GM18858 (cell line): ENCODE results near the gene ANKFN1.
"Not testable (repeated sequence)": the region's sequence is repeated elsewhere in the genome, so short reads cannot be mapped to it uniquely, and the experiment has no call there.

Experiments
- ATAC-seq: cut with Tn5 transposase; IDR thresholded peaks from one replicate; pipeline ENCODE4 v1.9.1; 2021; ENCODE audit not compliant: unreplicated experiment

Gene ANKFN1

DNA sequence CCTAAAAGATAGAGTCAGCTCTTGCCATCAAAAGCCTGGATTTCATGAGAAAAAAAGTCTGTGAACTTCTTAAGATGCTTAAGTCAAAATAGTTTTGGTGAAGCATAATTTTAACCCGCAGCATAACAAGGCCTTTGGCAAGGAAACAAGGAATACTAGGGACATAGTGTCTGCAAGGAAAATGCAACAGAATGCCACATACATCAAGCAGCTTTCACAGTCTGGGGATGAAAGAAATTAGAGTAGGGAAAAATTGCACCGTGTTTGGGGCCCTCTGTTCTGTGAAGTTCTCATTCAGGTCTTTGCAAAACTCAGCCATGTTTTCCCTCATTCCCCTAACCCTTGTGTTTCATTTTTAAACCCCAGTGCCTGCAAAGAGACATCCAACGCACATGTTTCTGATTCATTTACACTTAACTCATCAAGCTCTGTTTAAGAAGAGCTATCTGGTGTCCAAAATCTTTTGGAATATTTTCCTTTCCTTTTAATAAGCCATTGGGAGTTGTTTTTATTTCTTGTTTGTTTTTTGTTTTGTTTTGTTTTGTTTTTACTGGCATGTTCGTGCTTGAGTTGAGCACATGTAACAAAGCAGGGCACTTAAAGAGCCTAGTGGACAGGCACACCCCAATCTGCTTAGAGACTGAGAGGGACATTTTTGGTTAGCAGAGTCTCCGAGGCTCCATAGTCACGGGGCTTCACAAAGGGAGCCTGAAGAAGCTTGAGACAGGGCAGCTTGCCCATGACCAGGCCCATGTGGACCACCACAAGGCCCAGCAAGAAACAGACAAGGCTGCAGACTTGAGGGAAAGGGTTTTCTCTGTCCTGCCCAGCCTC lies 116.5 kb downstream of the ANKFN1 start:
- ATAC-seq: no peak

DNA sequence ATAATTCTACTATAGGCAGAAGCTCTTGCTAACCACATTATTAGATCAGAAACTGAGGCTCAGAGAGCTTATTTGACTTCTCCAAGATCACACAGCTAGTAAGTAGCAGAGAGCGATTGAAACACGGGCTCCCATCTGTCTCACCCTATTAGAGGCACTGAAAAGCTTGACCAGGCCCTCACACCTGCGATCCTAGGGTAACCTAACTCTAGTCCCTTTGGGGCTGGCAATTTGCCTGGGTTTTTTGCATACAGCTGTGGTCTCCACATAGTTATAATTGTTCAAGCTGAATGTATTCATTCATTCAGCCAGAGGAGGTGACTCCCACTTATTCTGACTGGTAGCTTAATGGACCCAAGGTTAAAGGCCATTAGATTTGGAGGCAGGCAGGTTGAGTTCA lies 121.2 kb downstream of the ANKFN1 start:
- ATAC-seq: no peak

DNA sequence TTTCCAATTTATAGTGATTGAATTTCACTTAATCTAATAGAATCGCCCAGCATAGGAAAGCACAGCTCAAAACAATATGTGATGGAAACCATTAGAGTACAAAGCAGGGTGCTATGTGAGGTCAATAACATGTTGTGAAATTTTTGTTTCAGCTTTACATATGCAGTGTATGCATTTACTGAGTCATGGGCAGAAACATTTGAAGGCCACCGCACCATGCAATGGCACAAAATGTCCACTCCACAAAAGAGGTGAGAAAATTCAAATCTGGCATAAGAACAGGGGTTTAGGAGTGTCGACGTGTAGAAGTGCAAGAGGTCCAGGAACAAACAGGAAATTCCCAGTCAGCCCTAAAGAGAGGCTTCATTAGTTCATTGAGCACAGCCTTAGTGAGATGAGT lies 131.2 kb downstream of the ANKFN1 start:
- ATAC-seq: no peak

DNA sequence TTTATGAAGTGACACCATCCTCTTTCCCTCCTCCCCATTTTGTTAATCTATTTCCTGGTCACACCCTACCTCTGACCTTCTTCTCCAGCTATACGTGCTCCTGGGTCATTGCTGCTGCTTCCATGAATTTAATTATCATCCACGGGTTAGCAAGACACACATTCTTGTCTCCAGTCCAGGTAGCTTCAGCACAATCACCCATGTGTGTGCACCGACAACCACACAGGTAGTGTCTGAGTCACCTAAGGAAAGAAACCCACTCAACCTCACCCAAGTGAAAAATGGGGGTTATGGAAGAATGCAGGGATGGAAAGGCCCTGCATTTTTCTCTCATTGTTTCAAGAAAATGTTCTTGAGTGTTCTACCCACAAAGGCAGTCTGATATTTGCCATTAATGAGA lies 135.5 kb downstream of the ANKFN1 start:
- ATAC-seq: not testable (repeated sequence)

DNA sequence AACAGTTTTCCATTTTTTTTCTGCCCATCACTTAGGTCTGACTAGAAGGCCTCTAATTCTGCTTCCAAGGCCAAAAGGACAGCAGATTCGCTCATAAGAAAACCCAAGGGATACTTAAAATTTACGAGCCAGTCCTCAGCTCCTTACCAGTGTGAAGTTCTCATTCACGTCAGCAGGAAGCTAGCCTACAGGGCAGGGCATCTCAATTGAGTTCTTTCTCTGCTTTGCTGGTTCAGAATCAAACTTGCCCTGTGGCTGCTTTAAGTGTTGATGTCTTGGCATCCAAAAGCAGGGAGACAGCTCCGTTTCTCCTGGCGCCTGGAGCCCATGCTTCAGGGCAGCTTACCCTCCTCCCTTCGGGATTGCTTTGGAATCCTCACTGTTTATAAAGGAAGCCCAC lies 136.0 kb downstream of the ANKFN1 start:
- no peak for ATAC-seq

DNA sequence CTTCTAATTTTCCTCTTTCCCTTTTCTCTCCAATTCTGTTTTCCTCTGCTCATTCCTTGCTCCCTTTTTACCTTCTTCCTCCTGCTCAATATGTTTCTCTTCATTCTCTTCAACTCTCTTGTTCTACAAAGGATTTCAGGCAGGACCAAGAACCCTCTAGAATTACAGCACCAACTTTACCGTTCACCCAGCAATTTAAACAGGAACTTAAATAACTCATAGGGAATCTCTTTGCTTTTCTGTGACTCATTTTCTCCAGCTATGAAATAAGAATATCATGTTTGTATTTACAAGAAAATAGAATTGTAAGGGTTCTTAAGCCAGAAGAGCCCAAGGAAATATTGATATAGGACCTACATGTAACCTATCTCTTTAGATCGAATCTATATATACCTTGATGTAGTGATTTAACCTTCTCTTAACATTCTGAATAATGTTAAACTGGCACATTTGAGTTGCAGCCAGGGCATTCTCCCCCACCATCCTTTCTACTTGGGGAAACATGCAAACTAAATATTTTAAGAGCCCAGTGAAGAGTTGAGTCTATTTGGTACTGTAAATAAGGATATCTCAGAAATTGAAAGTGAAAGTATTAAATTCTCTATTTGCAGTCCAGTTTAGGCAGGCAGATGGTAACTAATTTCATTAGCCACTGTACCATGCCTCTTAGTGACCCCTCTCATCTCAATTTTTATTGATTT lies 137.0 kb downstream of the ANKFN1 start:
- no peak for ATAC-seq

DNA sequence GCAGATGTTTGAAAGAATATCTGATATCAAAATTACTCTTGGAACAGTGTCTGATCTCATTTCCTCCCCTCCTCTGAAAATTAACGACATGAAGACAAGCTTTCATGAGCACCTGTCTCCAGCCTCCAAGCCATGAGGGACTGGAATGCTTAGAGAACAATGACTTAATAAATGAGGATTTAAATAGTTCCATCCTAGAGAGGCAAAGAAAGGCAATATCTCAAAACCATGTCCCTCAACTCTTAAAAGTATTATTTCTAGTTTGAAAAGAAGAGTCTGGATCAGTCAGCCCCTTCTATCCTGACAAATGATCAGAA lies 137.5 kb downstream of the ANKFN1 start:
- ATAC-seq: no peak

DNA sequence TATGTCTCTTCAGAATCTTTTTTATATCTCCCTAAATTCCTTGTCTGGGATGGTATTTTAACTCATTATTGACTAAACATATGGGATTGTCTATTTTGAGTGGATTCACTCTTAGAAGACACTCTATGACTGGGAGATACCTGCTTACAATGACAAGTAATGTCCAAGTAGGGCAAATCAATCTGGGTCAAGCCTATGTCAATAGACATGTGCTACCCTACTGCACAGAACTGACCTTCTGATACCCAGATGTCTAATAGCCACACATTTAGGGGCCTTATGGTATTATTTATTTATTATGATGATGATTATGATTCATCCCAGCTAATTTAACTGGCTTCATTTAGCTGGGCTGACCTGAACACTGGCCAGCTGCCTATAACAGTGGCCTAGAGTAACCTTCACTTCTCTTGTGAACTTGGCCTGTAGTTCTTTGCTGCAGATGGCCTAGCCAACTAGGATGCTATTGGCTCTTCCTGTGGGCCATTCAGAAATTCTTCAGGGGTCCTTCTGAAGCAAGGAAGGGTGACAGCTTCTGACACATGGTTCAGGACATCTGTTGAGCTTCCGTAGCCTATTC lies 138.0 kb downstream of the ANKFN1 start:
- no peak for ATAC-seq

DNA sequence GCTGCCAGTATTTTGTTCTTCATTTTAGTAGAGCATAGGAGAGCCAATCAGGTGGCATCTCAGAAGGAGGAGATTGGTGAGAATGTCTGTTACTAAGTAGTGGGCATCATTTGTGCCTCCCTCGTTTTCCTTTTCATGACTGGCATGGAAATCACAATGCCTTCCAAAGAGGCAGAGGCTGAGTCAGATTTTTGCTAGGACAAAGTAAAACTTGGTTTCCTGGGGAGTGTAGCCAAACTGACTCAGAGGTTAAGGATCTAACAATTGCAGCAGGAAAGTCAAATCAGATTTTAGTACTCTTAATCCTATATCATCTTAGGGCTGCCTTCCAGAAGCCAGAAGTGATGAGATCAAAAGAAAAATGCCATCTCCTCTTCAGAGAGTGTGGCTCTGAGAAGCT lies 138.7 kb downstream of the ANKFN1 start:
- no peak for ATAC-seq

DNA sequence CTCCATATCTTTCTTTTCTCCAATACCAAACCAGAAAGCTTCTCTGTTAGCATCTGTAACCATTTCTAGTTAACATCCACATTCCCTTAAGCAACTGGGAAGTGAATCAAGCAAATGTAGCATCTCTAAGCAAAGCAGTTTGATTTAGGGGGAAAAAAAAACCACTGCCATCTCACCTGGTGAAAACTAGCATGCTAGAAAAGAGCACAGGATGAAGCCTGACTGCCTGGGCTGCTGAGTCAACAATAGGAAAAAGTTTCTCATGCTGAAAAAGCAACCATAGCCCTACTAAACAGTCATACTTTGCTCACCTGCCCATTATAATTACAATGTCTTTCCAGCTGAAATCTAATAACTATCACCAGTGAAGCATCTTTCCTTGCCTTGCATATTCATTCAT lies 139.3 kb downstream of the ANKFN1 start:
- ATAC-seq: no peak

DNA sequence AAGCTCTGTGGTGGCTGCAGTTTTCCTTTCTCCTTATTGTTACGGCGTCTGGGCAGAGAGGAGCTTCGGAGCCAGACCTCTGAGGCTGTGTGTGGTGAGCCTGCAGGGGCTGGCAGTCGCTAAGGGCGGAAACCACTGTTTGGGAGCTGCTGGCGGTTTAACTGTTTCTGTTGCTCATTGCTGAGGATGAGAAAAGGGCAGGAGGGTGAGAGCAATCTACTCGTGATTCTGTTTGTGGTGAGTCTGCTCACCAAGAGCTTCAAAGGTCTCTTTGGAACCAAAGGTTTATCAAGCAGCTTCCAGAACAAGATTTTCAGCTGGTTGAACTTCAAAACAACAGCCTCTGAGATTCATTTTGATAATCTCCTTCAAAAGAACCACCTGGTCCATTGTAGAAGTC lies 143.9 kb downstream of the ANKFN1 start:
- no peak for ATAC-seq

DNA sequence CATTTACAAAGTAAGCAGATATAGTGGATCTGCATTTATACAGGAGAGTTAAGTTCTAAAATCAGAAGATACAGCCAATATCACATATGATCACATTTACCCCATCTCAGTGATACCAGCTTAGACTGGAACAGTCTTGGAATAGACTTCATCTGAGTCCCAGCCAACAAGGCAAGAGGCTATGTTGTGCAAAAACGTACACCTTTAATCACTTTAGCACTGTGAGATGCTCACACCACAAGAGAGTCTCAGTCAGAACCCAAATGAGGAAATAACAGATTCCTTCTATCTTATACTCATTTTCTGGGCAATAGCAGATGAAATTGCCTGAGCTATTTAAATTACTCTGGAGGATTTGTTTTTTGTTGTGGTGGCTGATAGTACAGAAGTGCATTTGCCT lies 145.6 kb downstream of the ANKFN1 start:
- ATAC-seq: no peak

DNA sequence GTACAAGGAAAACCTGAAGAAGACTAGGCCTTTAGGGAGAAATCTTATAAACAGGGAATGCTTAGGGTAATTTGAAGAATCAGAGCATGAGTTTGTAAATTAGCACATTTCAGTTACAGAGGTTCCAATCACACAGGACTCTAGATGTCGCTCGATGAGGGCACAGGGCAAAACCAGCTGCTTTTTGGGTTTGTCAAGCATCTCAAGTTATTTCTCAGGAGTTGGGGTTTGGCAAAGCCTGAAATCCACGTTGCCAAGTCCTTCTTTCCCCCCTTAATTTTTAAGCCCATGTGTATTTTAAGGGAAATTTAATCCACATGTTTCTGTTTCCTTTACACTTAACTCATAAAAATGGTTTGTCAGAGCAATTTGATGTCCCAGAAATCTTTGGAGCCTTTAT lies 146.9 kb downstream of the ANKFN1 start:
- ATAC-seq: no peak

DNA sequence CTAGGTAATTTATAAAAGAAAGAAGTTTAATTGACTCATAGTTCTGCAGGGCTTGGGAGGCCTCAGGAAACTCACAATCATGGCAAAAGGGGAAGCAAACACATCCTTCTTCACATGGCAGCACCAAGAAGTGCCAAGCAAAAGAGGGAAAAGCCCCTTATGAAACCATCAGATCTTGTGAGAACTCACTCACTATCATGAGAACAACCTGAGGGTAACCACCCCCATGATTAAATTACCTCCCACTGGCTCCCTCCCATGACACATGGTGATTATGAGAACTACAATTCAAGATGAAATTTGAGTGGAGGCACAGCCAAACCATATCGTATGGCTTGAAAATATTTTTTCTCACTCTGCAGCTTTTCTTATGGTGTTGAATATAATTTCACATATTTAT lies 151.7 kb downstream of the ANKFN1 start:
- no peak for ATAC-seq

DNA sequence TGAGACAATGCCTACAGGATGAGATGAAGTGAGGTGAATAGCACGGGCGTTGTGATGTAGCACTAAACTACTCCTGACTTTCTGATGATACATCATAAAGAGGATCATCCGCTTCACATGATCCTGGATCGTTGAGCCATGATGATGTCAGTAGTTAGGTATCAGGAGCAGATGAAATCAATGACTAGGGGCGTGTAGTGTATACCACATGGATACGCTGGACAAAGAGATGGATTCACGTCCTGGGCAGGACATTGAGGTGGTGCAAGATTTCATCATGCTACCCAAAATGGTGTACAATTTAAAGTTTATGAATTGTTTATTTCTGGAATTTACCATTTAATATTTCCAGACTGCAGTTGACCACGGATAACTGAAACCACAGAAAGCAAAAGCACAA lies 156.6 kb downstream of the ANKFN1 start:
- ATAC-seq: no peak

DNA sequence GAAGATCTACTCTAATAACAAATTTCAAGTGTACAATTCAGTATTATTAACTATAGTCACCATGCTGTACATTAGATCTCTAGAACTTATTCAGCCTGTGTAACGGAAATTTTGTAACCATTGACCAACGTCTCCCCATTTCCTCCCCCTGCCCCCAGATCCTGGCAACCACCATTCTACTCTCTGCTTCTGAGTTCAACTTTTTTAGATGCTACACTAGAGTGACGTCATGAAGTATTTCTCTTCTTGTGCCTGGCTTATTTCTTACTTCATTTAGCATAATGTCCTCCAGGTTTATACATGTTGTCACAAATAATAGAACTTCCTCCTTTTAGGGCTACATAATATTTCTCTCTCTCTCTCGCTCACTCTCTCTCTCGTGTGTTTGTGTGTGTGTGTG lies 157.5 kb downstream of the ANKFN1 start:
- ATAC-seq: no peak

DNA sequence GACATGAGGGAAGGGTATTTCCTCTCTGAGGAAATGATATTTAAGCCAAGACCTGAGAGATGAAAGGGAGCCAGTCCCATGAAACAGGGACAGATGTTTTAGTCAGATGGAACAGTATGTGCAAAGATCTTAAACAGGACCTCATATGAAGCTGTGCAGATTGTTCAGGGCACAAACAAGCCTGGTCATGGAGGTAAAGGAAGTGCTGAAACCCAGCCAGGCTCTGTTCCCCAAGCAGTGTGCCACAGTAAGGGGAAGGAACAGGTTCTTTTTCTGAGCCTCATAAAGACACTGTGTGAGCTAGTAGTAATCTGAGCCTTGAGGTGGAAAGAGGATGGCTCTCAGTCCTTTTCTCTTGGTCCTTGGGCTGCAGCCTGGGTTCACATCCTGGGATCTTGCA lies 159.9 kb downstream of the ANKFN1 start:
- ATAC-seq: no peak

DNA sequence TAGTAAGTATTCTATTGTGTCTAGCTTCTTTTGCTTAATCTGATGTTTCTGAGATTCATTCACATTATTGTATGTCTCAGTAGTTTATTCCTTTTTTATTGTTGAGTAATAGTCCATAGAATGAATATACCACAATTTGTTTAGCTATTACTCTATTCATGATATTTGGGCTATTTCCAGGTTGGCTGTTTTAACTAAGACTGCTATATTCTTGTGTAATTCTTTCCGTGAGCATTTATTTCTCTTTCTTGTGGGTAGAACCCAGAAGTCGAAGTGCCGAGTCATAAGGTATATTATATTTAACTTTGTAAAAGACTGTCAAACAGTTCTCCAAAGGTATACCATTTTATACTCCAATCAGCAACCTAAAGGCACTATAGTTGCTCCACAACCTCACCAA lies 160.8 kb downstream of the ANKFN1 start:
- ATAC-seq: no peak

DNA sequence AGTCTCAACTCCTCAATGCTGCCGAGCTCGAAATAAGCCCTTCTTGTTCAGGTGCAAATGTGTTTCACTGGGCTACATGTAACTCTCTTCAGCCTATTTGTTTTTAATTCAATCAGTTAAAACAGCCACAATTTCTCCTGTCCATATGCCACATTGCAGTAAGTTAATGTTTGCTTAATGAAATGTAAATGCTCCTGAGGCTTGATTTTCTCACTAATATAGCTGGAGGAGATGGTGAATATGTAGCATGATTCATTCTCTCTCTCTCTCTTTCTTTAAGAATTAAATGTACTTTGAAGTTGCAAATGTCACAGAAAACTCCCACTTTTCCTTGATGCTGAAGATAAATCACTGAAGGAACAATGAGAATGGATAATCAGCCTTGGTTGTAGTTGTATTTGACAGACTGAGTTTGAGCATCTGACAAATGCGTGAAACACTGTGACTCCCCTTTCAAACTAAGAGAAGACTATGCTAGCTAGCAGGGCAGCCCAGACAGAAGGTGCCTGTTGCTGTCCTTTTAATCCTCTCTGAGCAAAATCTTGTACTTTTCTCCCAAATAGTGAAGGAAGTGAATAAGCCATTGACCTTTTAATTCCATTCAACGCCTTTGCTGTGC lies 161.8 kb downstream of the ANKFN1 start:
- no peak for ATAC-seq

DNA sequence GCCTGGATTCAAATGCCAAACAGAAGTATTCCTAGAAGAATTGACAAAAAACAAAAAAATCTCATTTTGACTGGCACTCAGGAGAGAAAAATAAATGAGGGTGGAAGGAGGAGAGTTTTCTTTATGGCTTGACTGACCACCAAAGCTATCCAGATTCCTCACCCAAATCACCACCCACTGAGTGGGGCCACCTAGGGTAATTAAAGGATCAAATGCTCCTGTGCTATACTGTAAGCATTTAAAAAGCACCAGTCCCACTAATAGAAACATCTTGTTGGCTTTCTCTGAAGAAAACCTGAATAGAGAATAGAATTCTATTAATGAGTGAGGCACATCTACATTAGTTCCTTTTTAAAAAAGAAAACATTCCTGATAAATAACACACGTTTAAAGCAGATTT lies 163.3 kb downstream of the ANKFN1 start:
- no peak for ATAC-seq

DNA sequence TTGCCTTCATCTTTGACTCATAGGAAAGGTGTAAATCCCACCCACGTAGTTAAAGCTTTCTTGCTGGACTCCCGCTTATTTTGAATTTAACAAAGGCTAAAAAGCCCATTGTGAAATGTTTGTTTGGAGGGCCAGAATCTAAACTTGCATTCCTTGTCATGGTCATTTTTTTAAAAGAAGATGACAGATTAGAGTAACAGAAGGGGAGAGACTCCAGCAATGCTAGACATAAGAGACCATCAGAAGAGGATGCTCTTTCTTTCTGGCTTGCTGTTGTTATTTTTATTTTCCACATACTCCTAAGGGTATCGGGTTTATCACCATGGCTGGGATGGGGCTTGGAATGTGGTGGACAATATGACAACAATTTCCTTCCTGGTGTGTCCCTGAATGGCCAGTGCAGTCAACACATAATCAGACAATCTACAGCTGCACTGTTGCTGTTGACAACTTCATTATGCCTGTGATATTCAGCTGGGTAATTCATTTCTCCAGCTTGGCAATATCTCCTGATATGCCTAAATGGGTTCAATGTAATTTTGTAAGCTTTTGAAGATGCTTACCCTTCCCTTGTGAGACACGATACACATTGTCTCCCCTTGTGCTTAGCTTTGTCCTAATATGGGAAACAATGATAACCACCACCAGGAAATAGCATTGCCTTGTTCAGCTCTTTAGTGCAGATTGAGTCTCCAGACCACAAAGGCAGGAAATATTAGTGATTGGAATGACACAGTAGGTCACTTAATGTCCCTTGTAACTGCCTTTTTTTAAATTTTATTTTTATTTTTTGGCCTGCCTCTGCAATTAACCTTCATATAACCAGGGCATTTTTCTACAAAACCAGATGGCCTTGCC lies 164.3 kb downstream of the ANKFN1 start:
- ATAC-seq: no peak
